Liver (tissue), 3 donors: Measurements from ENCODE around the gene AKR1C2.

Source experiments
- HNF4G ChIP-seq: IDR thresholded peaks from 2 replicates; pipeline ENCODE4 v1.6.1; 2016; ENCODE audit warnings: antibody characterized with exemption
- RAD21 ChIP-seq, 2 donors: IDR thresholded peaks; 2 replicates each; pipeline ENCODE4 v1.6.1; 2016; ENCODE audit warnings: antibody characterized with exemption in 2 of 2, mild to moderate bottlenecking in 2 of 2
- SP1 ChIP-seq: IDR thresholded peaks from 2 replicates; pipeline ENCODE4 v1.6.1; 2018; ENCODE audit warnings: antibody characterized with exemption, mild to moderate bottlenecking
- YY1 ChIP-seq: IDR thresholded peaks from 2 replicates; pipeline ENCODE4 v1.6.1; 2016; ENCODE audit warnings: antibody characterized with exemption, mild to moderate bottlenecking
- TF ChIP-seq, protein P1 (sequence below): fragments of 150-350 bp; IDR thresholded peaks from 2 replicates; pipeline ENCODE4 v1.5.1; 2017; ENCODE audit warnings: improper control_type of control experiment, low read depth, low read length; ENCODE audit not compliant: missing input control
- TF ChIP-seq, protein P2 (sequence below): IDR thresholded peaks from 2 replicates; pipeline ENCODE4 v1.6.1; 2016; ENCODE audit warnings: antibody characterized with exemption, mild to moderate bottlenecking
- TF ChIP-seq, protein P3 (sequence below): IDR thresholded peaks from 2 replicates; pipeline ENCODE4 v1.6.1; 2016; ENCODE audit warnings: antibody characterized with exemption
- donor health status: healthy.
- donor health status: healthy.

DNA sequence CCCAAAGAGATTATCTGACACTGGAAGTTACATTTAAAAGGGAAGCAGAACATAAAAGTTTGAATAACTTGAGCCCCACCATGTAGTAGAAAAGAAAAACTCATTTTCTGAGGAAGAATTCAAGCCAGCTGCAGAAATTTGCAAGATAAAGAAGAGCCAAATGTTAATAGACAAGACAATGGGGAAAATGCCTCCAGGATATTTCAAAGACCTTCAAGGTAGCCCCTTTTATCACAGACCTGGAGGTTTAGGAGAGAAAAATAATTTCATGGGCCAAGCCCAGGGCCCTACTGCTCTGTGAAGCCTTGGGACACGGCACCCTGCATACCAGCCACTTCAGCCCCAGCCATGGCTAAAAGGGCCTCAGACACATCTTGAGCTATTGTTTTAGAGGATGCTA lies 58.8 kb downstream of the AKR1C2 start:
- TF ChIP-seq, protein P1, sequence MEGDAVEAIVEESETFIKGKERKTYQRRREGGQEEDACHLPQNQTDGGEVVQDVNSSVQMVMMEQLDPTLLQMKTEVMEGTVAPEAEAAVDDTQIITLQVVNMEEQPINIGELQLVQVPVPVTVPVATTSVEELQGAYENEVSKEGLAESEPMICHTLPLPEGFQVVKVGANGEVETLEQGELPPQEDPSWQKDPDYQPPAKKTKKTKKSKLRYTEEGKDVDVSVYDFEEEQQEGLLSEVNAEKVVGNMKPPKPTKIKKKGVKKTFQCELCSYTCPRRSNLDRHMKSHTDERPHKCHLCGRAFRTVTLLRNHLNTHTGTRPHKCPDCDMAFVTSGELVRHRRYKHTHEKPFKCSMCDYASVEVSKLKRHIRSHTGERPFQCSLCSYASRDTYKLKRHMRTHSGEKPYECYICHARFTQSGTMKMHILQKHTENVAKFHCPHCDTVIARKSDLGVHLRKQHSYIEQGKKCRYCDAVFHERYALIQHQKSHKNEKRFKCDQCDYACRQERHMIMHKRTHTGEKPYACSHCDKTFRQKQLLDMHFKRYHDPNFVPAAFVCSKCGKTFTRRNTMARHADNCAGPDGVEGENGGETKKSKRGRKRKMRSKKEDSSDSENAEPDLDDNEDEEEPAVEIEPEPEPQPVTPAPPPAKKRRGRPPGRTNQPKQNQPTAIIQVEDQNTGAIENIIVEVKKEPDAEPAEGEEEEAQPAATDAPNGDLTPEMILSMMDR = no peak
- TF ChIP-seq, protein P2, sequence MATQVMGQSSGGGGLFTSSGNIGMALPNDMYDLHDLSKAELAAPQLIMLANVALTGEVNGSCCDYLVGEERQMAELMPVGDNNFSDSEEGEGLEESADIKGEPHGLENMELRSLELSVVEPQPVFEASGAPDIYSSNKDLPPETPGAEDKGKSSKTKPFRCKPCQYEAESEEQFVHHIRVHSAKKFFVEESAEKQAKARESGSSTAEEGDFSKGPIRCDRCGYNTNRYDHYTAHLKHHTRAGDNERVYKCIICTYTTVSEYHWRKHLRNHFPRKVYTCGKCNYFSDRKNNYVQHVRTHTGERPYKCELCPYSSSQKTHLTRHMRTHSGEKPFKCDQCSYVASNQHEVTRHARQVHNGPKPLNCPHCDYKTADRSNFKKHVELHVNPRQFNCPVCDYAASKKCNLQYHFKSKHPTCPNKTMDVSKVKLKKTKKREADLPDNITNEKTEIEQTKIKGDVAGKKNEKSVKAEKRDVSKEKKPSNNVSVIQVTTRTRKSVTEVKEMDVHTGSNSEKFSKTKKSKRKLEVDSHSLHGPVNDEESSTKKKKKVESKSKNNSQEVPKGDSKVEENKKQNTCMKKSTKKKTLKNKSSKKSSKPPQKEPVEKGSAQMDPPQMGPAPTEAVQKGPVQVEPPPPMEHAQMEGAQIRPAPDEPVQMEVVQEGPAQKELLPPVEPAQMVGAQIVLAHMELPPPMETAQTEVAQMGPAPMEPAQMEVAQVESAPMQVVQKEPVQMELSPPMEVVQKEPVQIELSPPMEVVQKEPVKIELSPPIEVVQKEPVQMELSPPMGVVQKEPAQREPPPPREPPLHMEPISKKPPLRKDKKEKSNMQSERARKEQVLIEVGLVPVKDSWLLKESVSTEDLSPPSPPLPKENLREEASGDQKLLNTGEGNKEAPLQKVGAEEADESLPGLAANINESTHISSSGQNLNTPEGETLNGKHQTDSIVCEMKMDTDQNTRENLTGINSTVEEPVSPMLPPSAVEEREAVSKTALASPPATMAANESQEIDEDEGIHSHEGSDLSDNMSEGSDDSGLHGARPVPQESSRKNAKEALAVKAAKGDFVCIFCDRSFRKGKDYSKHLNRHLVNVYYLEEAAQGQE = no peak
- no peak for TF ChIP-seq RAD21 (IDR thresholded peaks at IDR 0.05)
- no peak for TF ChIP-seq SP1
- TF ChIP-seq HNF4G = no peak
- TF ChIP-seq YY1 = no peak
- TF ChIP-seq, protein P3, sequence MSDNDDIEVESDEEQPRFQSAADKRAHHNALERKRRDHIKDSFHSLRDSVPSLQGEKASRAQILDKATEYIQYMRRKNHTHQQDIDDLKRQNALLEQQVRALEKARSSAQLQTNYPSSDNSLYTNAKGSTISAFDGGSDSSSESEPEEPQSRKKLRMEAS = no peak
